Rectal smooth muscle tissue (tissue), 1 donor: Measurements from ENCODE around the gene GARIN5A.

ENCODE experiments used
- H3K27ac ChIP-seq: one replicate; pipeline ENCODE4 v1.7.0; 2013; ENCODE audit warnings: low read depth, low read length, inconsistent platforms
- H3K27me3 ChIP-seq: one replicate; pipeline ENCODE4 v1.7.0; 2013; ENCODE audit warnings: low read length; ENCODE audit not compliant: control insufficient read depth, insufficient read depth
- H3K36me3 ChIP-seq: one replicate; pipeline ENCODE4 v1.7.0; 2013; ENCODE audit warnings: low read length; ENCODE audit not compliant: control insufficient read depth, insufficient read depth
- H3K4me1 ChIP-seq: one replicate; pipeline ENCODE4 v1.7.0; 2013; ENCODE audit warnings: low read length; ENCODE audit not compliant: control insufficient read depth, insufficient read depth
- H3K4me3 ChIP-seq: one replicate; pipeline ENCODE4 v1.7.0; 2013; ENCODE audit warnings: low read length
- H3K9ac ChIP-seq: one replicate; pipeline ENCODE4 v1.7.0; 2013; ENCODE audit warnings: low read length

GARIN5A gene

DNA sequence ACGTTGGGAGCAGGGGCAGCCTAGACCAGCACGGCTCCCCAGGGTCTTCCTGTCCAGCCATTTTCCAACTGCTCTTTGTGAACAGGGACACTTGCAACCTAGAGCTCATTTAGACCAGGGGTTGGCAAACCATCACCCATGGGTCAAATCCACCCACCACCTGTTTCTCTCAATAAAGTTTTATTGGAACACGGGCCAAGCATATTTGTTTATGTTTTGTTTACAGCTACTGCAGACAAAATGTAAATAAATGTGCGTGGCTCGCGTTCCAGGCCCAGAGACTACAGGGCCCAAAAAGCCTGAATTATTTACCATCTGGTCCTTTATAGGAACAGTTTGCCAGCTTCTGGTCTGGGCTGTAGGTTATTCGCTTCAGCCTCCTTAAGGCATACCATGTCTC is 13.7 kb downstream of the GARIN5A start:
- no peak overlapping the region for H3K9ac ChIP-seq
- H3K4me1 ChIP-seq: no peaks in the 10 kb centered on the region
- H3K27me3 ChIP-seq: peaks cover 15% of the 10 kb centered on the region
- H3K4me3 ChIP-seq: no peak overlapping the region
- no peaks in the 10 kb centered on the region for H3K36me3 ChIP-seq
- H3K27ac ChIP-seq: no peak overlapping the region

DNA sequence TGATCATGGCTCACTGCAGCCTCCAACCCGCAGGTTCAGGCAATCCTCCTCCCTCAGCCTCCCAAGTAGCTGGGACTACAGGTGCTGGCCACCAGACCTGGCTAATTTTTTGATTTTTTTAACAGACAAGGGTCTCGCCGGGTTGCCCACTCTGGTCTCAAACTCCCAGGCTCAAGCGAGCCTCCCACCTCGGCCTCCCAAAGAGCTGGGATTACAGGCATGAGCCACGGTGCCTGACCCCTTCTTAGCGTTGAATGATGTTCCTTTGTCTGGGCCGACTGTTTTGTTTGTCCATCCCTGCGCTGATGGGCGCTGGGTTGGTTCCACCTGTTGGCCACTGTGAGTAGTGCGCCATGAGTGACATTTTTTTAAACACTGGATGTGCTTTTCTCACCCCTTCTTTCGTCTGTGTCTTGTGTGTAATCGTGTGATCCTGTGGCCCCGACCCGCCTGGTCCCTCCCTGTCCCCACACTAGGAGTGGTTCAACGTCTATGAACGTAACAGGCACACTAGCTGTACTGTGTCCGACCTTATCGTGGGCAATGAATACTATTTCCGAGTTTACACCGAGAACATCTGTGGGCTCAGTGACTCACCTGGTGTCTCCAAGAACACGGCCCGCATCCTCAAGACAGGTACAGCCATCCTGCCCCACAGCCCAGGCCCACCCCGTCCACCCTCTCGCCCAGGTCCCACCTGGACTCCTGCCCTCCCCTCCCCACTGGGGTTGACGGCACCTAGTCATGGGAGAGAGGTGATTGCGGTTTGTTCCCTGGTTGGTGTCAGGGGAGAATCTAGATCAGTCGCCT is 15.4 kb downstream of the GARIN5A start:
- Histone ChIP-seq H3K4me3 (no peak overlapping the region), H3K27ac (no peak overlapping the region), H3K9ac (no peak overlapping the region), H3K27me3 (peaks cover 17% of the 10 kb centered on the region), H3K36me3 (no peaks in the 10 kb centered on the region), H3K4me1 (no peaks in the 10 kb centered on the region)

- peaks cover 17% of the 10 kb centered on the region for H3K27me3 ChIP-seq
- H3K4me1 ChIP-seq: no peaks in the 10 kb centered on the region
- H3K4me3 ChIP-seq: no peak overlapping the region
- H3K27ac ChIP-seq: no peak overlapping the region
- no peak overlapping the region for H3K9ac ChIP-seq
- H3K36me3 ChIP-seq: no peaks in the 10 kb centered on the region
Measured at GRCh38 chr19:50460161-50460765, 16.4 kb downstream of the GARIN5A start.

DNA sequence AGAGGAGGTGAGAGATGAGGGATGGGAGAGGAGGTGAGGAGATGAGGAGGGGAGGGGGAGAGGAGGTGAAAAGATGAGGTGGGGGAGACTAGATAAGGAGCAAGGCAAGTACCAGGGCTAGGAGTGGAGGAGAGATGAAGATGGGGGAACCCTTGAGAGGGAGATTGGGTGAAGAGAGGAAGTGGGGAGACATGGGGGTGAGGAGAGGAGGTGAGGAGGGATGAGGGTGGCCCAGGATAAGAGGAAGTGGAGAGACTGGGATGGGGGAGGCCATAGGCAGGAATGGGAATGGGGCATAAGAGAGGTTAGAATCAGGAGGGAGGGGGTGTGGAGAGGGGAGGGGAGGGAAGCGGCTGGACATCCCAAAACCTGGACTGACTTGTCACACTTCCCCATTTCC is 17.0 kb downstream of the GARIN5A start:
- Histone ChIP-seq H3K9ac (no peak overlapping the region), H3K36me3 (no peaks in the 10 kb centered on the region), H3K4me1 (no peaks in the 10 kb centered on the region), H3K27me3 (peaks cover 17% of the 10 kb centered on the region), H3K4me3 (no peak overlapping the region), H3K27ac (no peak overlapping the region)

DNA sequence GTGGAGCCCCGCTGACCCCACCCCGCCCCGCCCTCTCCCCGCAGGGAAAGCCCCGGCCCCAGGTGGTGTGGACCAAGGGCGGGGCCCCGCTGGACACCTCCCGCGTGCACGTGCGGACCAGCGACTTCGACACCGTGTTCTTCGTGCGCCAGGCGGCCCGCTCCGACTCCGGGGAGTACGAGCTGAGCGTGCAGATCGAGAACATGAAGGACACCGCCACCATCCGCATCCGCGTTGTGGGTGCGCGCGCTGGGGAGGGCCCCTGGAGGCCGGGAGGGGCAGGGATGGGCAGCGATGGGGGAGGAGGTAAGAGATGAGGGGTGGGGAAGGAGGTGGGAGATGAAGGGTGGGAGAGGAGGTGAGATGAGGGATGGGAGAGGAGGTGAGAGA is 17.6 kb downstream of the GARIN5A start:
- Histone ChIP-seq H3K9ac (no peak overlapping the region), H3K4me3 (no peak overlapping the region), H3K4me1 (no peaks in the 10 kb centered on the region), H3K27ac (no peak overlapping the region), H3K36me3 (no peaks in the 10 kb centered on the region), H3K27me3 (peaks cover 15% of the 10 kb centered on the region)

DNA sequence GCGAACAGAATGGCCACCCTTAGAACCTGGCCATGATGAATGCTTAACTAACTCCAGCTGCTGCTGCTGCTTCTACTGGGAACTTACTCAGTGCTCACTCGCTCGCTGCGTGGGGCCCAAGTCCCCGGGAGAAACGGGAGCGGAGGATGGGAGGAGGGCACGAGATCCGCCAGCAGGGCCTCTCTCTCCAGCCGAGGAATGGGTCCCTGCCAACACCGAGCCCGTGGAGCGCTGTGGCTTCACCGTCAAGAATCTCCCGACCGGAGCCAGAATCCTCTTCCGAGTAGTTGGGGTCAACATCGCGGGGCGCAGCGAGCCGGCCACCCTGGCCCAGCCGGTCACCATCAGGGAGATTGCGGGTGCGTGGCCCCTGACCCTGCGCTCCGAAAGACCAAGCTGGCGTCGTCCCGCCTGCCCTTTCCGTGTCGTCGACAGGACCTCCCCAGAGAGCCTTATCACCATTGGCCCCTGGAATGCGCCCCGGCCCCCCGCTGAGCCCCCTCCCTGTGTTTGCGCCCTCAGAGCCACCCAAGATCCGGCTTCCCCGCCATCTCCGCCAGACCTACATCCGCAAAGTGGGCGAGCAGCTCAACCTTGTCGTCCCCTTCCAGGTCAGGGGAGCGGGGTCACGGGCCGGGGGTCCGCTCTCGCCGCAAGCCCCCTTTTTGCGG is 18.1 kb downstream of the GARIN5A start:
- no peak overlapping the region for H3K9ac ChIP-seq
- H3K36me3 ChIP-seq: no peaks in the 10 kb centered on the region
- H3K4me1 ChIP-seq: no peaks in the 10 kb centered on the region
- H3K27me3 ChIP-seq: peaks cover 15% of the 10 kb centered on the region
- no peak overlapping the region for H3K27ac ChIP-seq
- no peak overlapping the region for H3K4me3 ChIP-seq

DNA sequence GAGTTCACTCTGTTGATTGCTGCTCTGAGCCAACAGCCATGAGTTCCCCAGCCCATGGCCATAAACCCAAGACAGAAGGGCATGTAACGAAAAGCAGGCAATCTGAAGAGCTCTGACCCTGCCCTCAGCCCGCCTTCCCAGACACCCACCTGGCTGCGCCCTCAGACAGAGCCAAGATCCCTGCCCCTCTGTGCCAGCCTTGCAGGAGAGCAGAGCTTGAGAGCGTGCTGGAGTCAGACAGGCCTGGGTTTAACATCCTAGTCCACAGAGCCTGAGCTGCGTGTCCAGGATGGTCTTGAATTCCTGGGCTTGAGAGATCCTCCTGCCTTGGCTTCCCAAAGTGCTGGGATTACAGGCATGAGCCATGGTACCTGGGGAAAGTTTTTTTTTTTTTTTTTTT is 19.3 kb downstream of the GARIN5A start:
- peaks cover 15% of the 10 kb centered on the region for H3K27me3 ChIP-seq
- H3K9ac ChIP-seq: no peak overlapping the region
- H3K4me1 ChIP-seq: no peaks in the 10 kb centered on the region
- no peak overlapping the region for H3K27ac ChIP-seq
- no peaks in the 10 kb centered on the region for H3K36me3 ChIP-seq
- H3K4me3 ChIP-seq: no peak overlapping the region

DNA sequence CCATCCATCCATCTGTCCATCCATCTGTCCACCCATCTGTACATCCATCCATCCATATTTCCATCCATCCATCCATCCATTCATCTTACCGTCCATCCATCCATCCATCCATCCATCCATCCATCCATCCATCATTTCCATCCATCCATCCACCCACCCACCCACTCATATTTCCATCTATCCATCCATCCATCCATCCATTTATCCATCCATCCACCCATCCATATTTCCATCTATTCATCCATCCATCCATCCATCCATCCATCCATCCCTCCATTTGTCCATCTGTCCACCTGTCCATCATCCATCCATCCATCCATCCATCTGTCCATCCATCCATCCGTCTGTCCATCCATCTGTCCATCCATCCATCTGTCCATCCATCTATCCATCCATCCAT is 20.7 kb downstream of the GARIN5A start:
- no peak overlapping the region for H3K27ac ChIP-seq
- no peaks in the 10 kb centered on the region for H3K36me3 ChIP-seq
- peaks cover 12% of the 10 kb centered on the region for H3K27me3 ChIP-seq
- no peak overlapping the region for H3K9ac ChIP-seq
- no peak overlapping the region for H3K4me3 ChIP-seq
- no peaks in the 10 kb centered on the region for H3K4me1 ChIP-seq

DNA sequence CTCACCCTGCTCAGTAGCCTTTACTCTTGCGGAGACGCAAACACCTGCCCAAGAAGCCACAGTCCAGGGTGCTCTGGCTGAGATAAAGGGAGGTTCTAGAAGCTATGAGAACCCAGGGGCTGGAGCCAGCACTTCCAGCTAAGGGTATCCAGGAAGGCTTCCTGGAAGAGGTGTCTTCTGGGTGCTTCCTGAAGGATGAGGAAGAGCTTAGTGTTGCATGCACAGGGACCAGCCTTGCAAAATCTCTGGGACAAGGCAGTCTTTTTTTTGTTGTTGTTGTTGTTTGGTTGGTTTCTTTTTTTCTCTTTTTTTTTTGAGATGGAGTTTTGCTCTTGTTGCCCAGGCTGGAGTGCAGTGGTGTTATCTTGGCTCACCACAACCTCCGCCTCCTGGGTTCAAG is 23.4 kb downstream of the GARIN5A start:
- Histone ChIP-seq H3K27ac (no peak overlapping the region), H3K4me3 (no peak overlapping the region), H3K4me1 (no peaks in the 10 kb centered on the region), H3K9ac (no peak overlapping the region), H3K36me3 (no peaks in the 10 kb centered on the region), H3K27me3 (peaks cover 3% of the 10 kb centered on the region)

- no peak overlapping the region for H3K27ac ChIP-seq
- H3K27me3 ChIP-seq: no peaks in the 10 kb centered on the region
- no peaks in the 10 kb centered on the region for H3K36me3 ChIP-seq
- no peak overlapping the region for H3K4me3 ChIP-seq
- H3K4me1 ChIP-seq: no peaks in the 10 kb centered on the region
- H3K9ac ChIP-seq: no peak overlapping the region
Measured at GRCh38 chr19:50451223-50451534, 25.5 kb downstream of the GARIN5A start.

DNA sequence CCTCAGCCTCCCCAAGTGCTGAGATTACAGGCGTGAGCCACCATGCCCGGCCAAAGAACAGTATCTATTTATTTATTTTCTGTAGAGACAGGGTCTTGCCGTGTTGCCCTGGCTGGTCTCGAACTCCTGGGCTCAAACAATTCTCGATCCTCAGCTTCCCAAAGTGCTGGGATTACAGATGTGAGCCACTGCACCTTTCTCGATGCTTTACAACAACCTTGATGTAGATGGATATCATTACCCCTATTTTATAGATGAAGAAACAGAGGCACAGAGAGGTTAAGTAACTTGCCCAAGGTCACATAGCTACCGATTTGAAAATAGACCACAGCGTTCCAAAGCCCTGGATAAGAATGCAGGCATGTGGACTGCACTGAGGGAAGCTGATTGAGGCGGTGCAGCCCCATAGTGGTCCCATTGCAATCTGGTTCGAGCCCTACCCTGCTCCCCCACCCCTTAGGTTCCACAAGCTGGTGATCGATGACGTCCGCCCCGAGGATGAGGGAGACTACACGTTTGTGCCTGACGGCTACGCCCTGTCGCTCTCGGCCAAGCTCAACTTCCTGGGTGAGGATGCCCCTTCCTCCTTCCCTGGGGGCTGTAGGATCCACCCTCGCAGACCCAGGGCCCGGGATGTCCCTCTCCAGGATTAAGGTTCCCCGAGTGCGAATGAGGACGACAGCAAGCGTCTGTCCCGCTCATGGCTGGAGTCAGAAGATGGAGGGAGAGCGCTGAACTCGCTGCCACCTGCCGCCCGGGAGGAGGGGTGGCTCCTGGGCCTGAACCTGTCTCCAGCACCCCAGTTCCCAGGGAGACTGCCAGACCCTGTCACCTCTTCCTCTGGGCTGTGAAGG is 26.1 kb downstream of the GARIN5A start:
- H3K27me3 ChIP-seq: no peaks in the 10 kb centered on the region
- no peak overlapping the region for H3K27ac ChIP-seq
- H3K36me3 ChIP-seq: no peaks in the 10 kb centered on the region
- H3K9ac ChIP-seq: no peak overlapping the region
- H3K4me3 ChIP-seq: no peak overlapping the region
- H3K4me1 ChIP-seq: no peaks in the 10 kb centered on the region

DNA sequence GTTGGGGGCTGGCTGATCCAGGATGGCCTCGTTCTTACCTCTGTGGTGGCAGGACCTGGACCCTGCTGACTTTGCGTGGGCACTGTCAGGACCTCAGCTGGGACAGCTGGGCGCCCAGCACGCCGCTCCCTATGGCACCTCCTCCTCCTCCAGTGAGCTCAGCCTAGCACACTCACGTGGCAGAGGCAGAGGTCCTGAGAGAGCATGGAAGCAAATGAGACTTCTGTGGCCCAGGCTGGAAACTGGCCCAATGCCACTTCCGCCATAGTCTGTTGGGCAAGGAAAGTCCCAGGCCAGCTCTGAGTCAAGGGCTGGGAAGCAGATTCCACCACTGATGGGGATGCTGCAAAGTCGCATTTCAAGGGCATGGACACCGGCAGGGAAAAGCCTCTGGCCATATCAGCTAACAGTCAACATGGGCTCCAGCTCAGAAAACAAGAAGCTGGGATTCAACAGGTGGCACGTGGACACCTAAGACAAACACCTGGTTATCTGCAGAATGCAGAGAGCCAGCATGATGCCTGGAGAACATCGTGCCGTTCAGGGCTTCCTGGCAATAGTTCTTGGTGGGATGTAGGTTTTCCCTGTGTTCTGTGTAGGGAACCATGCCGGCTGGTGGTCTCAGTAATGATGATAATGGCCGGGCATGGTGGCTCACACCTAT is 27.3 kb downstream of the GARIN5A start:
- Histone ChIP-seq H3K27ac (no peak overlapping the region), H3K4me1 (no peaks in the 10 kb centered on the region), H3K9ac (no peak overlapping the region), H3K27me3 (no peaks in the 10 kb centered on the region), H3K36me3 (no peaks in the 10 kb centered on the region), H3K4me3 (no peak overlapping the region)
